HG02759 (cell line): Measurements from ENCODE around the gene IFT74.

Experiments
- ATAC-seq: cut with Tn5 transposase; IDR thresholded peaks from one replicate; pipeline ENCODE4 v1.9.1; 2021; ENCODE audit warnings: mild to moderate bottlenecking, moderate library complexity; ENCODE audit not compliant: unreplicated experiment

IFT74 gene

DNA sequence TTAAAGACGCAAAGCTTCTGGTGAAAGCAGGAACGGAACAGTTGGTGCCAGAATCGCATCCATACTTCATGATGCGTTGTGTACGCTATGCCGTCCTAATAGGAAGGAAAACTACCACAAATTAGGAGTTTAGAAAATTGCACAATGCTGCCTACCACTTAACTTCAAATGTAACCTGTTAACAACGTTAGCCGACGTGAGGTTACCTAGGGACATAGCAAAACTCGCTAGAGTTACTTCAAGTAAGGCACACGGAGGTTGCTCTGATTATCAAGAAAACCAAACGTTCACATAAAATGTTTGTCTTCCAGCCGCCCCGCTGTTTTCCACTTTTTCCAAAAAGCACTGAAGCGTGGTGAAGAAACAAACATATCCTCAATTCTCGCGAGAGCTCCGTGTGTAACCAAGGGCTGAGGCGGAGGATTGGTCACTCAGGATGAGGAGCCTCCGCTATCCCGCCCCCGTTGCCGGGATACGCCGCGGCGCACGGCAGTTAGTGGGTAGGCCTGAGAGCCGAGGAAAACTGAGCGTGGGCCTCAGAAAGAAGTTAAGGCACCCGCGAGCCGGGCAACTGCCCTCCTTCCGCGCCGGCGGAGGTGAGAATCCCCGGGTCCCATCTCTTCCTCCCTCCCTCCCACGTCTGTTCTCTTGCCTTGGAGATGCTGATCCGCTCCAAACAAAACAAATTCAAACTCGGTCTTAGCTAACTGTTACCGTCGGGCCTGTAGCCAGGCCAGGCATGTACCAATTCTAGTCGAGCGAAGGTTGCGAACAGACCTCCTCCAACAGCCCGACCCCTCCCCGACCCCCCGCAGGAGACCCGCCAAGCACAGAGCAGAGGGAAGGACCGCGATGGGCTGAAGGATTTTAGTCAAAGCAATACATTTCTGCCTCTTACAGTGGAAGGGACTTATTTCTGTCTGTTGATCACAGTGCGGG lies at the start of gene IFT74:
TSS of gene IFT74 (plus strand) at position 492 of the 939 bp plus-strand sequence. CDS start 5,556 bp downstream, outside the sequence.
- ATAC-seq = peak; percentile 97

DNA sequence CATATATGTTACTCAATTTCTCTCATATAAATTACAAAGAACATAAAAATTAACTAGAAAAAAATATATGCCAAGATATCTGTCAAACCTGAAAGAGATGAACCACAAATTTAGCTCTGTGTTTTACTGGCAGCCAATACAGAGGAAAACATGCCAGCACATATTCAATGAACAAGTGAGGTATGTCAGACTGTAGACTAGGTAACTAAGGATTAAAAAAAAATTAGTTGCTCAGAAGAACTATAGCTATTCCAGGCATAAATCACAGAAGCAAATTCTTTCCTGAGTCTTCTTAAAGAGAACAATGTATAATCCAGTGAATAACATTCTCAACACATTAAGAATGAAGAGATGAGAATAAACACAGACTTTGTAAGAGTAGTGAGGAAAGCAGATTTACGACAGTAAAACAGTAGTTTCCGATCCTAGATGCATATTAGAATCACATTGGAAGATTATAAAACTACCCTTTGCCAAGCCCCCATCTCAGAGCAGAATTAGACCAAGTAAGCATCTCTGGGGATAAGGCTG lies 43.0 kb upstream of the IFT74 start:
- ATAC-seq = no peak

DNA sequence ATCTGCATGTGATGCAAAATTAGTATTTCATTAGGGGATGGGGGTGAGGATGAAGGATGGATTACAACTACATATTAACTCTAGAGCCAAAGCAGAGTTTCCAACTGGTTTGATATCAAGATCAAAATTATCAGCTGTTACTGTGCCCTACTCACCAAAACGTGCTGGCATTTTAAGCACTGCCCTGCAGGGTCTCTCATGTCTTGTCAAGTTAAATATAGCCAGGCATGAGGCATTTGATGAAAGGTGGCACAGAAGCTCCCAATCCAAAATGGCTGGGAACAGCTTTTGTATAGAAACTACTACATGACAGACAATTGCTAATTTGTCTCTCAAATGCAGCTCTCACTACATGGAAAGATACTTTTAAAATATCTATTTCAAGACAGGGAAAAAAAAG lies 36.5 kb upstream of the IFT74 start:
- no peak for ATAC-seq

DNA sequence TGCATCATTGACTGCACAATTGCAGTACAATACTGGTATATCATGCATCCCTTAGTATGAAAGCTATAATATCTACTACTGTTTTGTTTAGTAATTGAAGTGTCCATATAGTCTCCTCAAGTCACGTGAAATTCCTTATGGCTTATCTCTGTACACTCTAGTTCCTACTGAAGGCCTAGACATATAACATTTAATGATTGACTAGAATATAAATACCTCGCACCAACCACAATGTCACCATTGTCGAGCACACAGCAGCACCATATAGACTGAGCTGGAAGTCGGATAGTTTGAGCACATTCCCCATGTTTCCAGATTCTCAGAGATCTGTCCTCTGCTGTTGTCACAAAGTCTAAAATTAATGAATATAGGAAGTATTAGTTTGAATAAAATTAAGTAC lies 30.6 kb upstream of the IFT74 start:
- no peak for ATAC-seq

DNA sequence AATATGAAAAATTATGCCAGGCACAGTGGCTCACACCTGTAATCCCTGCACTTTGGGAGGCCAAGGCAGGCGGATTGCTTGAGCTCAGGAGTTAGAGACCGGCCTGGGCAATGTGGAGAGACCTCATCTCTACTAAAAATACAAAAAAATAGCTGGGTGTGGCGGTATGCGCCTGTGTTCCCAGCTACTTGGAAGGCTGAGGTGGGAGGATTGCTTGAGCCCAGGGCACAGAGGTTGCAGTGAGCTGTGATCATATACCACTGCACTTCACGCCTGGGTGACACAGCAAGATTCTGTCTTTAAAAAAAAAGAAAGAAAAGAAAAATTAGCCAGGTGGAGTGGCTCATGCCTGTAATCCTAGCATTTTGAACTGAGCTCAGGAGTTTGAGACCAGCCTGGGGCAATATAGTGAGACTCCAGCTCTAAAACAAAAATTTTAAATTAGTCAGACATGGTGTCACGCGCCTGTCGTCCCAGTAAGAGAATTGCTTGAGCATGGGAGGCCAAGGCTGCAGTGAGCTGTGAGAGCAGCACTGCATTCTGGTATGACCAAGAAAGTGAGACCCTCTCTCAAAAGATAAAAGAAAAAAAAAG lies 27.2 kb upstream of the IFT74 start:
- ATAC-seq = no peak

DNA sequence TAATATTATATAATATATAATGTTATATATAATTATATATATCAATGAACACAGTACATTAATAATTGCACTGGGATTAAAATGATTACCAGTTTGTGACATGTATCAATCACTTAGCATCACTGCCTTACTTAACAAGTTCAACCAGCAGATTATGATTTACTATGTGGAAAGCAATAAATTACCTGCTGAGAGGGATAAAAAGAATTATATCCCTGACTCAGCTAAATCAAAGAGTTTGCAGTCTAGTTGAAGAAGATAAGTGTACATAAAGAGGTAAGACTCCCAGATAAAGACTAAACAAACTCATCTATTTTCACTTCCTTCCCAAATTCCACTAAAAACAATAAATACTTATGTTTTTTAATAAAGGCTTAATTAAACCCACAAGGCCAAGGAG lies 20.4 kb upstream of the IFT74 start:
- no peak for ATAC-seq

DNA sequence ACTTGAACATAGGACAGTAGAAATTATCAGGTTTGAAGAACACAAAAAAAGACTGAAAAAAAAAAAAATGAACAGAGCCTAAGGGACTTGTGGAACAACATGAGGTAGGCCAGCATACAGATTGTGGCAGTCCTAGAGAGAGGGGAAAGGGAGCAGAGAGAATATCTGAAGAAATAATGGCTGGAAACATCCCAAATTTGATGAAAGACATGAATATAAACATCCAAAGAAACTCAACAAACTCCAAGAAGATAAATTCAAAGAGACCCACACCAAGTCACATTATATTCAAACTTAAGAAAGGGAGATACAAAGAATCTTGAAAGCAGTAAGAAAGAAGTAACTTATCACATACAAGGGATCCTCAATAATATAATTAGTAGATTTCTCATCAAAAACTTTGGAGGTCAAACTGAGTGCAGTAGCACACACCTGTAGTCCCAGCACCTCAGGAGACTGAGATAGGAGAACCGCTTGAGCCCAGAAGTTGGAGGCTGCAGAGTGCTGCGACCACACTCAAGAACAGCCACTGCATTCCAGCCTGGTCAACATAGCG lies 18.3 kb upstream of the IFT74 start:
- no peak for ATAC-seq

DNA sequence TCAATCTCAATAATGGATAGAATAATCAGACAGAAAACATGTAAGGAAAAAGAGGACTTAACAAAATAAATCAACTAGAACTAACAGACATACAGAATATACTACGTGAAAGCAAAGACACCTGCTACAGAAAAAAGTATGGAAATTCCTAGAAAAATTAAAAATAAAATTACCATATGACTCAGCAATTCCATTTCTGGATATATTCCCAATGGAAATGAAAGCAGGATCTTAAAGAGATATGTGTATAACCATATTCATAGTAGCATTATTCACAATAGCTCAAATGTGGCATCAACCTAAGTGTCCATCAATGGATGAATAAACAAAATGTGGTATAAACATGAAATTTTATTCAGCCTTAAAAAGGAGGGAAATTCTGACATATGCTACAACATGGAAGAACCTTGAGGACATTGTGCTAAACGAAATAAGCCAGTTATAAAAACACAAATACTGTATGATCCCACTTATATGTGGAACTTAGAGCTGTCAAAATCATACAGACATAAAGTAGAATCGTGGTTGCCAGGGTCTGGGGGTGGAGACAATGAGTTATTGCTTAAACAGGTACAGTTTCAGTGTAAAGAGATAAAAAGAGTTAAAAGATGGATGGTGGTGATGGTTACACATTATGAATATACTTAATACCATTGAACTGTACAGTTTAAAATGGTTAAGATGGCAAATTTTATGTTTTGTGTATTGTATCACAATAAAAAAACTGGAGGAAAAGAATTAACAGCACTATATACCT lies 16.1 kb upstream of the IFT74 start:
- ATAC-seq = no peak

DNA sequence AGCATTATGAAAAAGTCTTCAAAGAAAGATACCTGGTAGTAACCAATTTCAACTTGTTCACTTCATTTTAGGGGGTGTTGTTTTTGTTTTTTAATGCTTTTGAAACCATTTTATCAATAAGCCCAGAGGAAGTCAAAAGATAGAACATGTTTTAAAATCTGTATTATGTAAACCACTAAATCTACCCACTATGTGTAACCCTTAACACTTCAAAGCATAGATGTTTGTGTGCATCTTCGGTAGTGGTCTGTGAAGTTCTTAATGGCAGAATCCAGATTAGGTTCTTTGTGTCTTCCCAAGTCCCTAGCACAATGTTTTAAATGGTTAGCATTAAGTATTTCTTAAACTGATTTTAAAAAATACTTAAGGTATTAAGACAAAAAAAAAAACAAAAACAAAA lies 15.4 kb upstream of the IFT74 start:
- no peak for ATAC-seq

DNA sequence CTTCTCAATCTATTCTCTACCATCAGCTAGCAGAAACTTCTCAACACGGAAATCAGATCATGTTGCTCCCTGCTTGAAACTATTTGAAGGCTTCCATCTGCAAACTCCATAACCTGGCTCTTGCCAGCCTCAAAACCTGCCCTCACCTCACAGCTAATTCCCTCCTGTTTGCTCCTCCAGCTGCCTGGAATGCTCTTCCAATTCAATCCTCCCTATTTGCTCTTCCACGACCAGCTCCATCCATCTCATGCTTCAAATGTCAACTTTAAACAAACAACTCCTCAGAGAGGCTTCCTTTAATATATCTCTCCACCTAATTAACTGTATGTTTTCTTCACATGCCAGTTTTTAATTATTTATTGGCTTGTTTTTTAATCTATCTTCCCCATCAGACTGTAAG lies 10.6 kb upstream of the IFT74 start:
- no peak for ATAC-seq

DNA sequence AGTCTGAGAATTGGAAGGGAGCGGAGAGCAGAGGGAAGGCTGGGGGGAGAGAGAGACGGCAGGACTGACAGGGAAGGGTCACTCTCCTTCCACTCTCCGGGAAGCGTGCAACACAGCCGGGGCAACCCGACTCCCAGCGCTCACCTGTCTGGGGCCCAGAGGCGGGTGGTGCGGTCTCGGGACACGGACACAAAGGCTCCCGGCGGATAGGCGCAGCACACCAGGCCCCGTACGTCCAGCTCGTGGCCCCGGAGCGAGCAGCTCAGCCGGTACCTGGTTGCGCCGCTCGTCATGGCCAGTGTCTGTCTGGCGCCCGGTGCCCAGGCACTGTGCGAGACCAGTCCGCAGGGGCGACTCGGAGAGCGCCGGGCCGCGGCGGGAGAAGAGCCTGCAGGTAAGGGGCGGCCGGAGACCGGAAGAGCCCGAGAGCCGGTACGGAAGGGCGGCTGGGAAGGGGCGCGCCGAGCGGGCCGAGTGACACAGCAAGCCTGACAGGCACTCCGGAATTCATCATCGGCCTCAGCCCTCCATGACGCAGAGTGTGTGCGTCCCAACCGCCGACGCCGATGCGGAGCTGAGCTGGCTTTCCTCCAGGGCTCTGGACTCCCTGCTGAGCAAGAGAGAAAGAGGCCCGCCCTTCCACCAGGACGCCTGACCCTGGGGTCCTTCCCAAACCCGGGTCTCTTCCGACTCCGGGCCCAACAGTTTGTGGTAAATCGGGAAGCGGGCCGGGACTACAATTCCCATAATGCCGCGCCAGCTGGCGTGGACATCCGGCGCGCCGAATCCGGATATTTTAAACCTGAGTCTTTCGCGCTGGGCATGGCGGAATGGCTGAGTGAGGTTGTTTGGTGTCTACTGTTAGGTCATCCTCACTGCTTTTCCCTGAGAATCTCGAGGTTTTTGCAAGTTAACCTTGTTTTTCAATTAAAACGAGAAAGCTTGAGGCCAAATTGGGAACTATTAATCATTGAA lies 9.2 kb upstream of the IFT74 start, which contains the start of gene PLAA:
TSS of gene PLAA (minus strand) at position 490 of the 975 bp plus-strand sequence. CDS start at position 293, 197 bp downstream.
- ATAC-seq = peak; percentile 99

DNA sequence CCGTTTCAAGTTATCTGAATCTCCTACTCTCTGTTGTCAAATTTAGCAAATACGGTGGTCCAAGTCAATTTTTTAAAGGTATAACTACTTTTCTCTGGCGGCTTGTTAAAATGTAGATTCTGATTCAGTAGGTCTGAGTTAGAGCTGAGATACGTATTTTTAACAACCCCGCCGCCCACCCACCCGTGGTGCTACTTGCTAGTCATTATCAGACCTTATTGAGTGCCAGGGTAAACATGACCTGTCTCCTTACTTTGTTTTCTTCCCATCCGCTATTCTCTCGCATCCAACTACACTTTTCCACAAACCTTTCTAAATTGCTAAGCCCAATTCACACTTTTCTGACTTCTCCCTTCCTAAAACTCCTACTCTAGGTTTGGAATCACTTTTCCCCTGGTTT lies 8.5 kb upstream of the IFT74 start:
- no peak for ATAC-seq

DNA sequence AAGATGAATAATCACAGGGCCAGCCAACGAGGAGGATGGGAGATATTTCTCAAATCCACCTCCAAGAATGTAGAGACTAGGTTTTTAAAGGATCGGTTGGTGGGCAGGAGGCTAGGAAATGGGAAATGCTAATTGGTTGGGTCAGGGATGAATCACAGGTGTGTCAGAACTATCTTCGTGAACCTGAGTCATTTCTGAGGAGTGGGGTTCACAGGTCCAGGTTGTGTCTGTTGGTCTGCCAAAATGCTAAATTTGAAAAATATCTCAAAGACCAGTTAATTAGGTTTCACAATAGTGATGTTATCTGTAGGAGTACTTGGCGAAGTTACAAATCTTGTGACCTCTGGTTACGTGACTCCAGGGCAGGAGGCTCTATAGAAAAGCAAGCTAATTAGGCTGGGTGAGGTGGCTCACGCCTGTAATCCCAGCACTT lies 6.6 kb upstream of the IFT74 start:
- ATAC-seq = no peak

DNA sequence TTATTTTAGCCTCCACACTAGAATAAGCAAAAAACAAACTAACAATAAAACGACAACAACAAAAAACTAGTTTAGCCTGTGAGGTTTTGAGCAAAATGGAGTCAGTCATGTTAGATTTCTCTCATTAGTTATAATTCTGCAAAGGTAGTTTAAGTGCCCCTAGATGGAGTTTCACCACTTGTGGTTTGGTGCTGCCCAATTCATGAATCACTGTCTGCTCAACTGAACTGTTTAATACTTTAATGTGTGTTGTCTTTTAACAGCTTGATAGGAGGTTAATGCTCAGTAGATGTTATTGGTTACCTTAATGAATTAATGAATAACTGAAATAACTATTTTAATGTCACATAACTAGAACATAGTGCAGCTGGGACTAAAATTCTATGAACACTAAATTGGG lies 5.7 kb upstream of the IFT74 start:
- no peak for ATAC-seq

DNA sequence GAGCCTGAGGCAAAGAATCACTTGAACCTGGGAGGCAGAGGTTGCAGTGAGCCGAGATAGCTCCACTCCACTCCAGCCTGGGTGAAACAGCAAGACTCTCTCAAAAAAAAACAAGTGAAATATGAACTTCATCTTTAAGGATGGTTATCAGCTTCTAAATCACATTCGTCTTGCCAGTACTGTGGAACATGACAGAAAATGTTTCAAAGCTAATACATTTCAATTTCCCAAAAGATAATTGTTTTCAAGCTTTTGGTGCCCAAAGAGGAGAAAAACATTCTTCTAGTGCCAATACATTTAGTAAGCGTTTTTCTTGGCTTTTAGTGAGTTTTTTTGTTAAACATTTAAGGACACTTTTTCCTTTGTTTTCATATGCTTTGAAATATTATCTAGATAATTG lies 4.4 kb upstream of the IFT74 start:
- ATAC-seq = no peak

DNA sequence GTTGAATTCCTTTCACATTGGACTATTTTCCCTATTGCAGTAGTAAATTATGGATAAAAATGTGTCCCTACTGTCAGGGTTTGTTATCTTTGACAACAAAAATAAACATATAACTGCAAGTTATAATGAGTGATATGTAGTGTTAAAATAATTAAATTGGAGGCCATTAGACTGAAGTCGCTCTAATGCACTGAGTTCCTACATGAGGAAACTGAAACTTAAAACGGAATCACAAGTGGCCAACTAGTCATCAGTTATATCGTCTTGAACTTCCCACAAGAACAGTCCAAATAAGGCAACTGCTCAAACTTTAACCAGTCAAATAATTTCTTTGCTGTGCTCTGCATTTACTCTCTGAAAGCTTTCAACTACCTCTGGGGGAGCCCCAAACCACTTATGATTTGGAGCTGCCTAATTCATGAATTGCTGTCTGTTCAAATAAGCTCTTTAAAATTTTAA lies 2.1 kb upstream of the IFT74 start:
- ATAC-seq = peak; percentile 25

DNA sequence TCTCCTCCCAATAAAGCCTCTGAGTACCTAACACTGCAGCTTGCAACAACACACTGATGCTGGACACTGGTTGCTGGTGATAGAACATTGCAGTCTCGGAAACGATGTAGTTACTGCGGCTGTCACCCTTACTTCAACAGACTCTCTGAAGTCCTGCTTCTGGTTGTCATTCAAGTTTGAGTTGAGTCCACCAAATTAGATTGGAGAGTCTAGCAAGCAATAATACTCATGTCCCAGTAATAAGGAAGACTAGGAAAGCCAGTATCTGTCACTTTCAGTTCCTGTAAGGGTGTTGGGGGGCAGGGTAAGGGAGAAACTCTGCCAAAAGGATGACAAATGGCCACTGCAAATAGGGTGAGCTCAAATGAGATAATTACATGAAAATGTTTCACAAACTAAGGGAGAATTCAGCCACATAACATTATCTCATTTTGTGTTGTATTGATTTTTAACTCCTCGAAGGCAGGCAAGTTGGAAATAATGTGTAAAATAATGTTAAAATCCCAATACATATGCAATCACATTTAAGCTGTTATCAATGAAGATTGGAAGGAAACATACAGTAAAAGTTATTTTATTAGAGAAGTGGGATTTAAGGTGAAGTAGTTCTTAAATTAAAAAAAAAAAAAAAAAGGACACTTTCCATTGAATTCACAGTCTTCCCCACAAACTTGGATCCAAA lies 849 bp upstream of the IFT74 start:
- peak; percentile 23 for ATAC-seq

DNA sequence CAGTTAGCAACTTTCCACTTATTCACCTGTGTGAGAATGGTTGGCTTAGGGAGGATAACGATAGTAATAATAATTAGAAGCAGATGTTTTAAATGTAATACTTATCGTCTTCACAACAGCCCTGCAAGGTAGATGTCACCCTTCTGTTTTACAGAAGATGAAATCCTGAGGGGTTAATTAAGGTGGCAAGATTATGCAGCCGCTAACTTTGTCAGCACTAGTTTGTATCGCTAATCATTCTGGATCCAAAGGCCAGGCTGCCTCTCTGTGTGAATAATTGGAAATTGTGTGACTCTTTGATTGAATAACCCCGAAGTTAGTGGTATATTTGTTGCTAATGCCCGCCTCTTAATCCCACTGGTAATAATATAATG lies 635 bp downstream of the IFT74 start:
- no peak for ATAC-seq

DNA sequence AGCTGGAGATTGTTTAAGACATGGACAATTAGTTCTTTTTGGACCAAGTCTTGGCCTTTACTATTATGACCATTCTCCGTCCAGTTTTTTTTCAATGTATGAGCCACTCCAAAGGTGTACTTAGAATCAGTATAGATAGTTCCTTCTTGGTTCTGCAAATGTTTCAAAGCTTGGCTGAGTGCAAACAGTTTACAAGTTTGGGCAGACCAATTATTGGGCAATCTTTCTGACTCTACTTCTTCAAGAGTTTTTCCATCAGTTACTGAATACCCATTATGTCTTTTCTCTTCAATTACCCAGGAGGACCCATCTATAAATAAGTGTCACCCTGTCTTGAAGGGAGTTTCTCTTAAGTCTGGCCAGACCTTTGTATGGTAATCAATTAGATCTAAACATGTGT lies 15.5 kb downstream of the IFT74 start:
- ATAC-seq = no peak
